Mucosa of gallbladder (tissue), 1 donor: ENCODE data around the gene FHIT. TPM values are rescaled to one million over a fixed set of nuclear protein-coding genes. Genes with fewer than 3 reads are reported as not detected.

ENCODE experiments used
- DNase-seq: peaks from one replicate; pipeline ENCODE4 v3.0.0-alpha.2; 2020; ENCODE audit warnings: low spot score
- total RNA-seq: library from RNA; stranded (reverse); gene quantifications from one replicate; pipeline ENCODE4 v1.2.1, GENCODE V29; 2021
- donor health status: DM: no; HTN: no; CAD: no.

Gene FHIT
- total RNA-seq, 1 donor from 2014 or later = 38.6 TPM

- DNase-seq = no peak
Observed at GRCh38 chr3:59730591-59730990, 1520.7 kb downstream of the FHIT start.

DNA sequence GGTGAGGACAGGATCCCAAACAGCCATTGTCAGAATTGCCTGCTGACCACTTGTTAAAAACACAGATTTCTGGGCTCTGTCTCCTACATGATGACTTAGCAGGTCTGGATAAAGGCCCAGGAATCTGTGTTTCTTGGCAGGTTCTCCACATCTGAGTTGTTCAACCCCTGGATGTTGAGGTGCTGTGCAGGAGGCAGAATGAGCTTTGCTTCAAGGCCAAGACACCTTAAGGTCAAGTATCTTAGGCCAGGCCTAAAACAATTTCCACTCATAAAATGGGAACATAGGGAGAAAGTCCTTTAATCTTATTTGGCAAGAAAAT lies 1522.7 kb downstream of the FHIT start:
- no peak for DNase-seq

- DNase-seq = no peak
Observed at GRCh38 chr3:59727902-59728586, 1523.2 kb downstream of the FHIT start.

DNA sequence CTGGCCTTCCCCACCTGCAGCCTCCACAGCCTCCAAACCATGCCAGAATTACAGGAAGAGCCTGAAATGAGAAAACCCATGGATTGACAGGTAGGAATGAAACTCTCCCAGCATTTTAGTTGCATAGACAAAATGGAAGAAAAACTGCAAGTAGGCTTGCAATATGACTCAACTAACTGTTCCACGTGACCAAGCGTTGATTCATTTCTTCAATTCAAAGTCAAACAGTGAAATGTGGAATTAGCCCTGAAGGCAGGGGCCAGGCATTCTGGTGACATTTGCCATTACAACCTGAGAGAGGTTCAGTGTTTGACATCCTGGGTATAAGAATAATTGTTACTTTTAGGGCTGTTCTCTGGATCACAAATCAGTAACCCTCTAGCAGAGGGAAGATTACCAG lies 1525.0 kb downstream of the FHIT start:
- no peak for DNase-seq

GRCh38 chr3:59717679-59718205 lies 1533.5 kb downstream of the FHIT start:
- no peak for DNase-seq

- DNase-seq = no peak
Observed at GRCh38 chr3:59714066-59714465, 1537.2 kb downstream of the FHIT start.

DNA sequence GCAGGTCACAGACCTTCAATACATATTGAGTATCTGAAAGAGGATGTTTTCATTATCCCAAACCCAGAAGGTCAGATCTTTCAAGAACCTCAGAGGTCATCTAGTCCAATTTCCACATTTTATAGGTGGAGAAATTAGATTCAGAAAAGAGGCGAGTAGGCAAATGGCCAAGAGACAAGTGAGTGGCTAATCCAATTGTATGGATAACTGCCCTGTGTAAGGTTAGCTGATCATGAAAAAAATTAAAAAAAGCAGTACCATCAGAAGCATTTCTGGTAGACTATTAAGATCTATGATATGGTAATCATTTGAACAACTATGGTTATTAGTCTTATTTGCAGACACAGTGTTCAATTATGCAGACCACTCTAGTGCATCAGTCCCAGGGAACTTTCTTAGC lies 1540.7 kb downstream of the FHIT start:
- no peak for DNase-seq

- peak; percentile 52 for DNase-seq
Observed at GRCh38 chr3:59709702-59710553, 1541.3 kb downstream of the FHIT start.

- DNase-seq = no peak
Observed at GRCh38 chr3:59708202-59708601, 1543.0 kb downstream of the FHIT start.

DNA sequence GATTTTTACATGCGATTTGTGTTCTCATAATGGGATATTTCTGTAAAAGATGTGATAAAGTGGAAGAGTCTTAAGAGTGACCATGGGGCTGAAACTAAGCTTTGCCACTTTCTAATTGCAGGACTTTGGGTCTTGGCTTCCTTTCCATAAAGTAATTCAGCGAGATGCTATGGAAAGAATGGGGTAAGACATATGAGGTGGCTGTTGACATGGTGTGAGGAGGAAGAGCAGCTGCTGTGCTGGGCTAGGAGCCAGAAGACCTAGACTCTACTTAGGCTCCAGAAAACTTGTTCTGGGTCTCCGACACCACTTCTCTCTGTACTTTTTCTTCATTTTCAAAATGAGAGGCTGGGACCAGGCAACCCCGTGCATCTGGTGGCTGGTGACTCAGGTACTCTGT lies 1547.0 kb downstream of the FHIT start:
- no peak for DNase-seq

DNA sequence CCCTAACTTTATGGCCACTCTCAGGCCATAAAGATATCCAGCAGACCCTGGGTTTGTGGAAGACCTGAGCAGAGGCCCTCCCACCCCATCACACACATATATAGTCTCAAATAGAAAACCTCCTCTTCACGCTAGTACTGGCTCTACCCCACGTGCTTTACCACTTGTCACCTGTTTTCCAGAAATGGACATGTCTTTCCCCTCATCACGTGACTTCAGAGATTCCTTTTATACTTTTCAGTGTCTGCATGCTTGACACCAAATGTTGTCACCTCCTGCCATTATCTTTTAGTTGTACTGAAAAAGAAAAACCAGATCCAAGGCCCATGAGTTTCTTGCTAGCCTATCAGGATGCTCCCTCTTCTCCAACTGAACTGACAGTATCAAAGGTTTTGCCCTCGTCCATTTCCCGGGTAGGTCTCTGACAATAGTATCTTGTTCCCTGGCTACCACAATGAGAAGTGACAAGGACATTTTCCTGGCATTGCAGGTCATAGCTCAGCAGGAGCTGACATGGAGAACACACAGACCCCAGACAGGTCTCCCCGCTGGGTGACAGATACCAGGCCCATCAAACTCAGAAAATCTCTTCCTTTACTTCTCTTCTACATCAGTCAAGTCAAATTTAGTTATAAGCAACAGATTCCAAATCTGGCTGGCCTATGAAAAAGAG lies 1551.5 kb downstream of the FHIT start:
- no peak for DNase-seq
